Panc1 (cell line): ENCODE data around the gene FAHD2B. TPM values are rescaled to one million over a fixed set of nuclear protein-coding genes. Genes with fewer than 3 reads are reported as not detected.

Source experiments
- total RNA-seq: library from RNA; stranded (reverse); gene quantifications from one replicate; pipeline ENCODE4 v1.2.1, GENCODE V29; 2021; ENCODE audit not compliant: unreplicated experiment

FAHD2B gene
- total RNA-seq, 1 experiment from 2014 or later: 15.4 TPM

Other genes starting within 250 kb of the FAHD2B start
- 24.4 TPM for gene ANKRD39, start 236.9 kb downstream of the FAHD2B start, total RNA-seq
- gene SEMA4C, start 224.8 kb downstream of the FAHD2B start, total RNA-seq: 40.2 TPM
- gene FAM178B, start 108.3 kb downstream of the FAHD2B start, total RNA-seq: 0.26 TPM
- gene ANKRD36, start 18.3 kb upstream of the FAHD2B start, total RNA-seq: 17.6 TPM